Gastroesophageal sphincter (tissue), 3 donors: ENCODE data around the gene AXIN1.

Experiments
- CTCF ChIP-seq, 4 experiments: fragments of 200-600 bp in 2 of 4; fragments of 450-650 bp in 2 of 4; sonication (generic) in 1 of 4; IDR thresholded peaks; one replicate each; pipeline ENCODE4 v1.5.1; 2017 to 2019; ENCODE audit warnings: antibody characterized with exemption in 4 of 4, mild to moderate bottlenecking in 2 of 4, moderate library complexity in 2 of 4
- EP300 ChIP-seq: sonication (generic); formaldehyde crosslinking; IDR thresholded peaks from one replicate; pipeline ENCODE4 v1.6.1; 2017; ENCODE audit warnings: antibody characterized with exemption, mild to moderate bottlenecking
- POLR2A ChIP-seq, 2 donors: fragments of 450-650 bp; IDR thresholded peaks; one replicate each; pipeline ENCODE4 v1.6.1; 2017; ENCODE audit warnings: antibody characterized with exemption in 2 of 2, mild to moderate bottlenecking in 2 of 2, moderate library complexity in 1 of 2
- POLR2AphosphoS5 ChIP-seq: sonication (generic); formaldehyde crosslinking; IDR thresholded peaks from one replicate; pipeline ENCODE4 v1.6.1; 2017; ENCODE audit warnings: antibody characterized with exemption

- TF ChIP-seq CTCF (IDR thresholded peaks at IDR 0.05), result no peak
- no peak for TF ChIP-seq EP300
- no peak for TF ChIP-seq POLR2A (IDR thresholded peaks at IDR 0.05)
- no peak for TF ChIP-seq POLR2AphosphoS5
Observed at GRCh38 chr16:297832-298231, 54.7 kb downstream of the AXIN1 start.
